ENCODE data around the gene S100A7.
"Not testable (repeated sequence)": the region's sequence is repeated elsewhere in the genome, so short reads cannot be mapped to it uniquely, and the experiment has no call there.

Gene S100A7

DNA sequence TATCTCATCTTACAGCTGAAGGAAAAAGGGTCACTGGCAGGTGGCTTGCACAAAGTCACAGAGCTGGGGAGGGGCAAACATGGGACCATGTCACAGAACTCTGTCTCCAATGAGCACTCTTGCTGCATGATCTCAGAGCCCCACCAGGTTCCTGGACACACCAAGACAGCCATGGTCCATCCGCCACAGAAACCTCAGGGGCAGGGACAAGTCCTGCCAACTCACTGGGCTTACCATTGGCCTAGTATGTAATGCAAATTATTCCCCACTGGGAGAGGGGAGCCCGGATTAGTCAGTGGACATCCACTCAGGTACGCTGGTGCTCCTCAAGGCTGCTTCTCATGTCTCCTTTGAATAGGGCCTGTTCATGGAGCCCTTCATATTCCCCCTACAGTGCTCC is 29.9 kb downstream of the S100A7 start:
- DNase-seq (ENCODE audit: low spot score) = no peak

DNA sequence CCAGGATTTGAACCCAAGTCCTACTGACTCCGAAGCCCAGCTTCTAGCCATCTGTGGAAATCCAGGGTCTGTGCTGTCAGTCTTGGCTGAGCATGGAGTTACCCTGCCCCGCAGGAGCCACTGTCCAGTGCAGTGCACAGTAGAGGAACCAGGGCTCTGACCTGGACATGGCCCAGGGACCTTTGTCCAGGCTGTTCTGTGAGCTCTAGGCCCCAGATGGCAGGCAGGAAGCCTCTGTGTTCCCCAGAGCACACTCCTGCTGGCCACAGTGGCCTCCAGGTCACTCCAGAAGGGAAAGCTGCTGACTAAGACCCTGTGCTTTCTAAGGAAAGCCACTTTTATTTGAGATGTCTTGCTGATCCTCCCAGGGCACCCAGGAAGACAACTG is 30.3 kb downstream of the S100A7 start:
- DNase-seq (ENCODE audit: low spot score) = no peak

DNA sequence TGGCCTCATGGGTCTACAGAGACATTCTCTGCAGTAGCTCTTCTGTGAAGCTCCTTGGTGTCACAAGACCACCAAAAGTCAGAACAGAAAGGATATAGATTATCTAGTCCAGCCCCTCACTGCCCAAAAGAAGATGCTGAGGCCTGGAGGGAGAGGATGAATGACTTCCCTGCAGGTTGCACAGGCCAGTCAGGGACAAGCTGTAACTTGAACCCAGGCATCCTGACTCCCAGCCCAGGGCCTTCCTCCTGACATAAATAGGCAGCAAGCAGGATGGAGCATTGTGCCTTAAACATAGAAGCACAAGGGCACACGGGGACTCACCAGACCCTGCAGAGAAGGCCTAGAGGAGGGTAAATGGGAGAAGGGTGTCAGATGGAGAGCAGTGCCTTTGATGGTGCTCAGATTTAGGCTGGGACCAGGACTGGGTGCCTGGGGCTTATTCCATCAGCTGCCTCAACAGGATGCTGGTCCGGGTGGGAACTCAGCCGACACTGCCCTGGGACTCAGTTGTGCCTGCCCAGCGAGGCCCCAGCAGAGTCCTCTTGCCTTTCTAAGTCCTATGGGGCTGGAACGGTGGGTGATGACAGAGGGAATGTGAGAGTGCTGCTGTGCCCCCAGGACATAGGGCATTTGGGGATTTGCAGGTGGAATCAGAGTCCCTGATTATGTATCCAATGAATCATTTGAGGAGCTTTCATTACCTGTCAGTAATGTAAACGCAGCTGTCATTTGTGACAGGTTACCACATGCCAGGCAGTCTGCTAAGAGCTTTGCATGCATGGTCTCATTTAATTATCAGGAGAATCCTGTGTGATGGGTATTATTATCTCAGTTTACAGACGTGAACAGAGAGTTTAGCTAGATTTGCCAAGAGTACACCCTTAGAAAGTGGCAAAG is 30.9 kb downstream of the S100A7 start:
- DNase-seq (ENCODE audit: low spot score) = no peak

- no peak for DNase-seq (ENCODE audit: low spot score)
These were observed 31.7 kb downstream of the S100A7 start for GRCh38 chr1:153428791-153429190.

DNA sequence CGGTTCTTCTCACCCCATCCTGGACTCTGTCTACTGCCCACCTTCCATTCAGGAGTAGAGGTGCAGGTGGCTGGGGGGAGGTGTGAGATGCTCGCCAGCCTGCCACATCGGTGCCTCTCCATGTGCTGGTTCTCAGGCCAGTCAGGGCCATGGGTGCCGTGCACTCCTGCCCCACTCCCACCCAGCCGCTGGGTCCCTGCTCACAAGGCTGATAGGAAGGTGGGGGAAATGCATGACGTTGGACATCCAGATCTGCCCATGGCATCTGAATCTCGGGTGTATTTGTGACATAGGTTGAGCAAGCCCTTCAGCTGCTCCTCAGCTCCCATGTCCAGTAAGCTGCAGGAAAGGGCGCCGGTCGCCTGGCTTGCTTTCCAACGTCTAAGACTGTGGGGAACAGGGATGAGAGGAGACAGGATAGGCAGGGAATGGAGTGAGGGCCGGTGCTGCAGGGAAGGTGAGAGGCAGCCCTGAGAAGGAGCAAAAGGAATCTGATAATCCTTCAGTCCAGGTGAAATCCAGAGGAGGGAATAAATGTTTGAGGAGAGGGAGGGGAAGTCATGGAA is 32.3 kb downstream of the S100A7 start:
- no peak for DNase-seq (ENCODE audit: low spot score)

DNA sequence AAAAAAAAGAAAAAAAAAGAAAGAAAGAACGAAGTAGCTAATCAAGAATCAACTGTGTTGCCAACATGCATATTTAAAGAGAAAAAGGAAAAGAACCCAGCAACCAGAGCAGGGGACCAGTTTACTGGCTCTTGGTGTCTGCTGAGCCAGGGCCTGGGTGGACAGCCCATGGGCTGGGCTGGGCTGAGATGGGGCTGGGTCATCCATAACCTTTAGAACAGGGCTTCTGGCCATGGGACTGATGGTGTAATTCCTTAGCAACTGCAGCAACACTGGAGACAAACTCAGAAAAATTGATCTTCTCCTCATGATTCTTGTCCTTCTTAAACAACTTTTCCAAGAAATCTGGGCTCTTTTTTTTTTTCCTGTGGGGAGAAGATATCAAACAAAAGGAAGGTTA is 33.6 kb downstream of the S100A7 start:
- no peak for DNase-seq (ENCODE audit: low spot score)

- DNase-seq (ENCODE audit: low spot score) = peak; percentile 52
These were observed 37.9 kb downstream of the S100A7 start for GRCh38 chr1:153422450-153423068.

DNA sequence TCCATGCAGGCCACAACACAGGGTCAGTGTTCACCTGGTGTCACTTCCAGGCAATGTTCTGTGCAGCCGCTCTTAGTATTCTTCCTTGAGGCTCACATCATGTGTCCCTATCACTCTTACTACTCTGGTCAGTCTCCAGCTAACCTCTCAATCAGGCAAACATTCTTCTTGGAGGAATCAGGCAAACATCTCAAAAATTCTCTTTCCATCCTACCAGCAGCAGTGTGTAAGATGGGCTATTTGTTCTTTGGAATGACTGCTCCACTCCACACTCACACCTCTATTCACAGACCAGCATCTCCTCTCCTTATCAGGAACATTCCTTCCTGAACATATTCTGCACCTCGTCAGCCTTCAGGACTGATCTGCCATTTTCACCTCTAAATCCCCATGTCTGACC is 40.1 kb downstream of the S100A7 start:
- DNase-seq (ENCODE audit: low spot score) = no peak

DNA sequence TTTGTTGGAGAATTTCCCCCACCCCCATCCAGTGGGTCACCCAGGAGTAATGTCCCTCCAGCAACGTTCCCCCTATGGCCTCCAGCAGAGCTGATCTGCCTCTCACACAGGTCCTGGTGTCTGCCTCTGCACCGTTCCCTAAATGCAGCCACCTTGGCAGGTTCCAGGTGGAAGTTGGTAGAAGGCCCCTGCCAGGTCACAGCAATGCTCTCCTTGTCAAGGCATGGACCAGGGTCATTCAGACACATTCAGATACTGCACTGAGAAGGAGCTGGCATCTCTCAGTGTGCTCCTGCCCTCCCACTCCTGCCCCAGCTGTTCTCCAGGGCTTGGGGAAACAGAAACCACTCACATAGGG is 41.0 kb downstream of the S100A7 start:
- DNase-seq (ENCODE audit: low spot score) = not testable (repeated sequence)

- DNase-seq (ENCODE audit: low spot score) = not testable (repeated sequence)
These were observed 41.6 kb downstream of the S100A7 start for GRCh38 chr1:153418758-153419435.

DNA sequence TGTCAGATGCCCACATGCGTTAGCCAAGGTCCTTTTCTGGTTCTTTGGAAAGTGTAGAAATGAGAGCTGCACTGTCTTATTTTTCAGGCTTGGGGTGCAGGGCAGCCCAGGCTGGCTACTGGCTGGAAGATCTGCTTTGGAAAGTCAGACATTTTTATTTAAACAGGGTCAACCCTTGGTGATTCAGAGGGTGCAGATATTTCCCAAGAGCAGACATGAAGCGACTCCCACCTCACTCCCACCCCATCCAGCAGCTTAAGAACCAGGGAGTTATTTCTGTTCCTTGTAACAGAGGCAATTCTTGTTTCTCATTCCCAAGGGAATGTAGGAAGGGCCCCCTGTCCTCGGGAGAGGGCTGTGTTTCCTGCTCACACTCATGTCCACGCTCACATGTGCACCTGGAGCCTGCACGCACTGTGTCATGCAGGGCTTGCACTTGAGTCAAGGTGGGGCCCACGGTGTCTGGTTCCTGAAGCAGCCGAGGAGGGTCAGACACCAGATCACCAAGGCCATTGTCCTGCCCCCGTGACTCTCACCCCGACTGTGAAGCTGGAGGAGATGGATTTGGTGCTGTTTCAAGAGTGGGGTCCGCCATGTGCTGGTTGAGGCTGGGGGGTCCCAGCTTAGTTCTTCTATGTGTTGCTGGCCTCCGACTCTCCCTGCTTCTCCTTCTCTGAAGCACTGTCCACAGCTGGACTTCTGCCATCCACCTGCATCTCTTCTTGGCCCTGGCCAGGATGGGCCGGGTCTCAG is 43.1 kb downstream of the S100A7 start:
- DNase-seq (ENCODE audit: low spot score) = no peak

DNA sequence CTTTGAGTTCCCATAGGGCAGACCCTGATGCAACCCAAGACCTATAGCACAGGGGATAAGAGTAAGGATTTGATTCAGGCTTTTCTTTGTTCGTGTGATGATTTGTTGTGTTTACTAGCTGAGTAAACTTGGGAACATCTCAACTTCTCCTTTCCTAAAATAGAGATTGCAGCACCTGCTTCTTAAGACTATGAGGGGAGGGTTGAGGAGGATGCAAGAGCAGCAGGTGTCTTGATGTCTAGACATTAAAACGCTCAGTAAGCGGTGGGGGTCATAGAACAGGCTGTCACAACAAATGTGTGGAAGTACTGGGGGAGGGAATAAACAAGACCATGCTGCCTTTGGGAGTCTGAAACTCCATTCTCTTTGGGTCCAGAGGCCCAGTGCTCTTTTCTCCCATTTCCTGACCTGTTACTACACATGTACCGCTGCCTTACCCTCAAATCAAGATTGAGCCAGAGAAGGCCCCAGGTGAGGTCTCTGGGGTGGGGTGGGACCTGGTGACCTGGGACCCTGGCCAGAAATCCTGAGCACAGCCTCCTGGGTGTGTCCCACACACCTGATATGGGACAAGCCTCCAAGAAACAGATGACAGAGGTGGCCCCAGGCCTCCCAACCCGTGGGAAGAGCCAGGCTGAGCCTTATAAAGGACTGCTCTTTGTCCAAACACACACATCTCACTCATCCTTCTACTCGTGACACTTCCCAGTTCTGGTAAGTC is 44.4 kb downstream of the S100A7 start, which contains the start of gene S100A7A:
S100A7A (plus strand) TSS at position 671 of the 721 bp plus-strand sequence. CDS start 1,563 bp downstream, outside the sequence.
- no peak for DNase-seq (ENCODE audit: low spot score)

- DNase-seq (ENCODE audit: low spot score) = not testable (repeated sequence)
These were observed 46.5 kb downstream of the S100A7 start for GRCh38 chr1:153413961-153414360.

All from globus pallidus (tissue), 1 donor.